GM10248 (cell line): Measurements from ENCODE around the gene LTB4R.

ENCODE experiments used
- CTCF ChIA-PET: fragments of 300-600 bp; sonication (Branson Sonifier 250); formaldehyde crosslinking; extraction: SDS; loops from one replicate; lab custom pipeline; 2021; ENCODE audit warnings: antibody characterized with exemption; lab: Yijun Ruan, JAX
- POLR2A ChIA-PET: fragments of 350-650 bp; sonication (Branson Sonifier 250); formaldehyde crosslinking; extraction: SDS; loops from one replicate; lab custom pipeline; 2020; ENCODE audit warnings: antibody characterized with exemption; lab: Yijun Ruan, JAX
- DNase-seq: peaks from one replicate; pipeline ENCODE4 v3.0.0; 2012; ENCODE audit errors: extremely low spot score
- CTCF ChIP-seq: IDR thresholded peaks from 2 replicates; pipeline ENCODE4 v1.5.1; 2012; ENCODE audit warnings: mild to moderate bottlenecking, low read depth; ENCODE audit errors: extremely low read depth, missing control alignments, control extremely low read depth

The LTB4R gene

GRCh38 chr14:24266344-24267244, 44.7 kb upstream of the LTB4R start:
- TF ChIP-seq CTCF: no peak
- ChIA-PET POLR2A (no interaction called here), CTCF (interaction anchor here (1.0 to 9.2 kb wide), 5 partner anchors 14 to 170 kb away, joined by 3 to 67 read pairs (median 3); partner anchors contain the start of genes CIDEB and LTB4R2)
- no peak for DNase-seq

- POLR2A ChIA-PET: no interaction called here
- no peak for DNase-seq
- CTCF ChIA-PET: interaction anchor here (1.0 to 9.2 kb wide), 3 partner anchors 14 to 41 kb away, joined by 3 to 67 read pairs (median 38); partner anchors contain the start of genes CIDEB and LTB4R2
- no peak for TF ChIP-seq CTCF
Measured at GRCh38 chr14:24267516-24267915, 43.8 kb upstream of the LTB4R start.

- no peak for TF ChIP-seq CTCF
- ChIA-PET CTCF (interaction anchor here (1.0 to 9.2 kb wide), 5 partner anchors 13 to 40 kb away, joined by 3 to 67 read pairs (median 38); partner anchors contain the start of genes CIDEB, LTB4R2 and TINF2), POLR2A (no interaction called here)
- no peak for DNase-seq
Measured at GRCh38 chr14:24268225-24268624, 43.1 kb upstream of the LTB4R start.

GRCh38 chr14:24269368-24269767, 41.9 kb upstream of the LTB4R start:
- POLR2A ChIA-PET: interaction anchor here (0.8 to 1.4 kb wide), 2 partner anchors 7 to 23 kb away, joined by 3 to 5 read pairs; no protein-coding TSS in a partner anchor
- no peak for TF ChIP-seq CTCF
- CTCF ChIA-PET: interaction anchor here (1.8 to 9.2 kb wide), 8 partner anchors 12 to 39 kb away, joined by 5 to 68 read pairs (median 35); partner anchors contain the start of genes CIDEB, LTB4R2 and TINF2
- no peak for DNase-seq

- ChIA-PET CTCF (interaction anchor here (1.0 to 9.2 kb wide), 18 partner anchors 8 to 162 kb away, joined by 3 to 68 read pairs (median 8); partner anchors contain the start of genes CIDEB, IRF9, LTB4R2 and MDP1), POLR2A (interaction anchor here (0.8 to 2.0 kb wide), 4 partner anchors 8 to 27 kb away, joined by 3 to 13 read pairs (median 4); partner anchors contain the start of gene TINF2)
- no peak for DNase-seq
- TF ChIP-seq CTCF: no peak
Measured at GRCh38 chr14:24269910-24270536, 41.3 kb upstream of the LTB4R start.
